OCI-LY1 (cell line): ENCODE results near the gene COTL1.

Experiments
- H2AFZ ChIP-seq: fragments of 200-600 bp; sonication (generic), shearing (Covaris generic); 2 replicates; pipeline ENCODE4 v1.6.0; 2014; ENCODE audit warnings: antibody characterized with exemption, mild to moderate bottlenecking, low read length
- H3F3A ChIP-seq: fragments of 200-600 bp; sonication (generic), shearing (Covaris generic); 2 replicates; pipeline ENCODE4 v1.6.0; 2014; ENCODE audit warnings: mild to moderate bottlenecking, antibody characterized with exemption, low read length, moderate library complexity; ENCODE audit not compliant: insufficient read depth
- H3K27ac ChIP-seq: fragments of 200-600 bp; sonication (generic); 2 replicates; pipeline ENCODE4 v1.5.1; 2014; ENCODE audit warnings: low read length, mixed run types, mild to moderate bottlenecking, low read depth; ENCODE audit not compliant: poor library complexity, severe bottlenecking
- H3K27me3 ChIP-seq: fragments of 200-600 bp; sonication (generic); 2 replicates; pipeline ENCODE4 v1.6.0; 2014; ENCODE audit warnings: antibody characterized with exemption, mild to moderate bottlenecking, low read length, moderate library complexity; ENCODE audit not compliant: insufficient read depth
- H3K36me3 ChIP-seq: fragments of 200-600 bp; sonication (generic); 2 replicates; pipeline ENCODE4 v1.6.1; 2014; ENCODE audit warnings: mild to moderate bottlenecking, antibody characterized with exemption, low read length, moderate library complexity, mixed read lengths; ENCODE audit not compliant: insufficient read depth
- H3K4me1 ChIP-seq: fragments of 200-600 bp; sonication (generic); 2 replicates; pipeline ENCODE4 v1.5.1; 2014; ENCODE audit warnings: mild to moderate bottlenecking, low read length, moderate library complexity; ENCODE audit not compliant: insufficient read depth, severe bottlenecking
- H3K4me2 ChIP-seq: fragments of 200-600 bp; sonication (generic), shearing (Covaris generic); 2 replicates; pipeline ENCODE4 v1.6.1; 2014; ENCODE audit warnings: low read length
- H3K4me3 ChIP-seq: fragments of 200-600 bp; sonication (generic); 2 replicates; pipeline ENCODE4 v1.5.1; 2014; ENCODE audit warnings: low read length, low read depth, mild to moderate bottlenecking, mixed read lengths; ENCODE audit not compliant: poor library complexity, severe bottlenecking
- H3K79me2 ChIP-seq: fragments of 200-600 bp; shearing (Covaris generic); 2 replicates; pipeline ENCODE4 v1.6.1; 2016; ENCODE audit warnings: mixed run types, low read length, mixed read lengths; ENCODE audit not compliant: insufficient read depth
- H3K9ac ChIP-seq: fragments of 200-600 bp; sonication (generic), shearing (Covaris generic); 2 replicates; pipeline ENCODE4 v1.6.1; 2014; ENCODE audit warnings: mild to moderate bottlenecking, low read length, mixed read lengths
- H3K9me2 ChIP-seq: fragments of 200-600 bp; sonication (generic), shearing (Covaris generic); 2 replicates; pipeline ENCODE4 v1.6.1; 2014; ENCODE audit warnings: low read depth, mild to moderate bottlenecking, low read length, mixed read lengths
- H3K9me3 ChIP-seq: fragments of 200-600 bp; shearing (Covaris generic); 2 replicates; pipeline ENCODE4 v1.6.1; 2014; ENCODE audit warnings: low read length, mixed read lengths
- H4K20me1 ChIP-seq: fragments of 200-600 bp; sonication (generic), shearing (Covaris generic); 2 replicates; pipeline ENCODE4 v1.6.0; 2016; ENCODE audit warnings: mild to moderate bottlenecking, low read length; ENCODE audit not compliant: insufficient read depth
- EZH2 ChIP-seq: fragments of 200-600 bp; sonication (generic), shearing (Covaris generic); IDR thresholded peaks from 2 replicates; pipeline ENCODE4 v1.8.0; 2017; ENCODE audit warnings: borderline replicate concordance, mixed run types, mild to moderate bottlenecking, antibody characterized with exemption, low read length, moderate library complexity, mixed read lengths
- TF ChIP-seq, protein P1 (sequence below): fragments of 200-600 bp; sonication (generic), shearing (Covaris generic); IDR thresholded peaks from 2 replicates; pipeline ENCODE4 v1.5.1; 2017; ENCODE audit warnings: mild to moderate bottlenecking, antibody characterized with exemption, low read length, moderate library complexity, mixed read lengths

Gene COTL1

DNA sequence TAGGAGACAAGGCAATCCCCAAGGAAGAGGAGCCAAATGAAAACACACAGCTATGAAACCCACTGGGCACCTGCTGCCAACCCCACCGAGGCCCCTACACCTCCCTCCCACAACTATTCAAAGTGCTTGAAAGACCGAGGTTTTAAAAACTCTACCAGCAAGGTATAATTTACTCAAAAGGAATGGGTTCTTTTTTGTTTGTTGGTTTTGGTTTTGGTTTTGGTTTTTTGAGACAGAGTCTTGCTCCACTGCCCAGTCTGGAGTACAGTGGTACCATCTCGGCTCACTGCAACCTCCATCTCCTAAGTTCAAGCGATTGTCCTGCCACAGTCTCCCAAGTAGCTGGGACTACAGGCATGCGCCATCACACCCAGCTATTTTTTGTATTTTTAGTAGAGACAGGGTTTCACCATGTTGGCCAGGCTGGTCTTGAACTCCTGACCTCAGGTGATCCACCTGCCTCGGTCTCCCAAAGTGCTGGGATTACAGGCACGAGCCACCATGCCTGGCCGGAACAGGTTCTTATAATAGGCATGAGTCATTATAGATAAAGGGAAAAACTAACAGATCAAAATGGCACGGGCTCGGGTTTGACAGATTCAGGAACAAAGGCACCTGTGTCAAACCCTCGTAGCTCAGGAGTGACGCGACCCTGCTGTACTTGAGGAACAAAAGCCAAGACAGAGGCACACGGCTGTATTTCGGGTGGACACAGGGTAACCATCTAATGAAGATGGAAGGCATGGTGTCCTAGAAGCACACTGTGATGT is 40.7 kb downstream of the COTL1 start:
- Histone ChIP-seq H3F3A (no peaks in the 10 kb centered on the region), H3K9me3 (no peaks in the 10 kb centered on the region), H3K9me2 (no peaks in the 10 kb centered on the region), H3K79me2 (no peaks in the 10 kb centered on the region), H3K27ac (no peak overlapping the region), H3K4me1 (peaks cover 12% of the 10 kb centered on the region), H3K4me3 (no peak overlapping the region), H3K27me3 (no peaks in the 10 kb centered on the region), H4K20me1 (no peaks in the 10 kb centered on the region), H3K36me3 (peaks cover 73% of the 10 kb centered on the region), H2AFZ (no peak overlapping the region), H3K4me2 (no peak overlapping the region), H3K9ac (no peak overlapping the region)
- TF ChIP-seq, protein P1, sequence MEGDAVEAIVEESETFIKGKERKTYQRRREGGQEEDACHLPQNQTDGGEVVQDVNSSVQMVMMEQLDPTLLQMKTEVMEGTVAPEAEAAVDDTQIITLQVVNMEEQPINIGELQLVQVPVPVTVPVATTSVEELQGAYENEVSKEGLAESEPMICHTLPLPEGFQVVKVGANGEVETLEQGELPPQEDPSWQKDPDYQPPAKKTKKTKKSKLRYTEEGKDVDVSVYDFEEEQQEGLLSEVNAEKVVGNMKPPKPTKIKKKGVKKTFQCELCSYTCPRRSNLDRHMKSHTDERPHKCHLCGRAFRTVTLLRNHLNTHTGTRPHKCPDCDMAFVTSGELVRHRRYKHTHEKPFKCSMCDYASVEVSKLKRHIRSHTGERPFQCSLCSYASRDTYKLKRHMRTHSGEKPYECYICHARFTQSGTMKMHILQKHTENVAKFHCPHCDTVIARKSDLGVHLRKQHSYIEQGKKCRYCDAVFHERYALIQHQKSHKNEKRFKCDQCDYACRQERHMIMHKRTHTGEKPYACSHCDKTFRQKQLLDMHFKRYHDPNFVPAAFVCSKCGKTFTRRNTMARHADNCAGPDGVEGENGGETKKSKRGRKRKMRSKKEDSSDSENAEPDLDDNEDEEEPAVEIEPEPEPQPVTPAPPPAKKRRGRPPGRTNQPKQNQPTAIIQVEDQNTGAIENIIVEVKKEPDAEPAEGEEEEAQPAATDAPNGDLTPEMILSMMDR = no peak
- TF ChIP-seq EZH2 = no peak

DNA sequence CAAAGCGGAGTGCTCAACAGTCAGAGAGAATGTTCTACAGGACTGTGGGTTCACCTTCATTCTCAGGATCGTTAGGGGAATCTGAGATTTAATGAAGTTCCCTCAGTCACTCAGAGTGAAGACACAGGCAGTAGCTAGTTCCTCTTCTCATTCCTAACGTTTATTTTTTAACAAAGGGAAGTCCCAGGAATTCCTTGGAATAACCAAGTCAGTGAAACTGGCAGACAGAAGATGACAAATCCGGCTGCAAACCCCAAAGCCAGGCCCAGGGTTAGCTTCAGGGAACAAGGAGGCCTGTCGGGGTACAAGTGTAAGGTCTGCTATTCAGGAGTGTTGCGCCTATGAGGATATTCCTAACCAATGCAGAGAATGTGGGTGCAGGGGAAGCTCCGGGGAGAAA is 42.0 kb downstream of the COTL1 start:
- Histone ChIP-seq H2AFZ (no peak overlapping the region), H3K9me2 (no peaks in the 10 kb centered on the region), H3F3A (no peaks in the 10 kb centered on the region), H3K4me3 (no peak overlapping the region), H3K9ac (no peak overlapping the region), H3K4me2 (no peak overlapping the region), H3K79me2 (no peaks in the 10 kb centered on the region), H3K27me3 (no peaks in the 10 kb centered on the region), H4K20me1 (no peaks in the 10 kb centered on the region), H3K4me1 (peaks cover 5% of the 10 kb centered on the region), H3K9me3 (no peaks in the 10 kb centered on the region), H3K27ac (no peak overlapping the region), H3K36me3 (peaks cover 78% of the 10 kb centered on the region)
- TF ChIP-seq, protein P1 = no peak
- TF ChIP-seq EZH2 = no peak

DNA sequence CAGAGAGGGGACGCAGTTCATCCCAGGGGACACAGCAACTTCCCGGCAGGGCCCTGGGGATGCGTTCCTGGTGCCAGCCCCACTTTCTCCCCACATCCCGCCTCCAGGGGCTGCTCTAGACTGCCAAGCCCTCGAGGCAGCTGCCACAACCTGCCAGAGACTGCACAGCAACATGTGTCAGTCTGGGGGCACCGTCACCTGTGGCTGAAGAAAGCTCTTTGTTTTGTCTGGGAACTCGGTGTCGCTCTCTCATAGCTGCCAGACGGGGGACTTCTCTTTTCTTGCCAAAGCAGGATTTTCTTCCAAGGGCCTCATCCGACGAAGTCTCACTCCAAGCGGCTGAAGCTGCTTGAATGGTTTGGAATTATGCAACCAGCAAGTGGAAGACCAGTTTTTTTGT is 43.7 kb downstream of the COTL1 start:
- Histone ChIP-seq H3F3A (no peaks in the 10 kb centered on the region), H3K4me3 (no peak overlapping the region), H3K36me3 (peaks cover 81% of the 10 kb centered on the region), H3K4me2 (no peak overlapping the region), H3K4me1 (no peaks in the 10 kb centered on the region), H3K27me3 (no peaks in the 10 kb centered on the region), H3K9me3 (no peaks in the 10 kb centered on the region), H3K9ac (no peak overlapping the region), H3K79me2 (no peaks in the 10 kb centered on the region), H2AFZ (no peak overlapping the region), H4K20me1 (no peaks in the 10 kb centered on the region), H3K27ac (no peak overlapping the region), H3K9me2 (no peaks in the 10 kb centered on the region)
- TF ChIP-seq, protein P1 = no peak
- TF ChIP-seq EZH2 = no peak
